Activated naive CD4-positive, alpha-beta T cell treated with anti-CD3 and anti-CD28 coated beads, Interleukin-2, amount 50 U/mL, for 72 hours (primary cell): ENCODE results near the gene ABCC3. TPM values are rescaled to one million over a fixed set of nuclear protein-coding genes. Genes with fewer than 3 reads are reported as not detected.

ENCODE experiments used
- total RNA-seq, 2 donors: library from RNA; stranded (reverse); gene quantifications; one replicate each; pipeline ENCODE4 v1.2.3, GENCODE V29; 2022

Gene ABCC3
- total RNA-seq, 2 donors from 2014 or later = not detected

Other genes starting within 250 kb of the ABCC3 start
- 10 to 100 TPM; 40.3 to 66.7 TPM for gene LRRC59, start 237.4 kb upstream of the ABCC3 start, total RNA-seq
- 10 to 100 TPM; 23.6 to 27.3 TPM for gene ACSF2, start 208.7 kb upstream of the ABCC3 start, total RNA-seq
- gene CHAD, start 166.0 kb upstream of the ABCC3 start, total RNA-seq = not detected
- gene RSAD1, start 156.0 kb upstream of the ABCC3 start, total RNA-seq = 10 to 100 TPM; 24.4 to 51.0 TPM
- gene MYCBPAP, start 126.4 kb upstream of the ABCC3 start, total RNA-seq = 1 to 10 TPM in 1 of 2 donors, under 1 TPM in 1; 0.30 to 1.6 TPM
- not detected for gene EPN3, start 102.1 kb upstream of the ABCC3 start, total RNA-seq
- gene SPATA20, start 87.7 kb upstream of the ABCC3 start, total RNA-seq = 10 to 100 TPM; 11.4 to 18.6 TPM
- under 1 TPM in 1 of 2 donors, not detected in 1; 0.14 TPM for gene CACNA1G, start 74.2 kb upstream of the ABCC3 start, total RNA-seq
- gene ANKRD40, start 73.0 kb downstream of the ABCC3 start, total RNA-seq = 10 to 100 TPM in 1 of 2 donors, 1 to 10 TPM in 1; 9.2 to 25.6 TPM
- 100 to 1,000 TPM; 128 to 145 TPM for gene LUC7L3, start 84.7 kb downstream of the ABCC3 start, total RNA-seq
- gene ANKRD40CL, start 132.6 kb downstream of the ABCC3 start, total RNA-seq = not detected
- gene WFIKKN2, start 200.7 kb downstream of the ABCC3 start, total RNA-seq = not detected
- 10 to 100 TPM; 25.7 to 85.5 TPM for gene TOB1, start 231.5 kb downstream of the ABCC3 start, total RNA-seq